GM23248 (cell line): ENCODE results near the gene CDH10.

Source experiments
- EZH2 ChIP-seq: fragments of 200-600 bp; sonication (generic); IDR thresholded peaks from 2 replicates; pipeline ENCODE4 v1.6.1; 2018; ENCODE audit warnings: antibody characterized with exemption, mild to moderate bottlenecking; ENCODE audit not compliant: insufficient read depth, poor library complexity, severe bottlenecking
- EZH2phosphoT487 ChIP-seq: fragments of 200-600 bp; sonication (generic); IDR thresholded peaks from 2 replicates; pipeline ENCODE4 v1.6.1; 2018; ENCODE audit warnings: antibody characterized with exemption, moderate library complexity, mild to moderate bottlenecking, low read depth; ENCODE audit not compliant: insufficient read depth

GRCh38 chr5:24585751-24586150 is 59.0 kb downstream of the CDH10 start:
- TF ChIP-seq EZH2phosphoT487 (no peak), EZH2 (no peak)
